OCI-LY7 (cell line): ENCODE measurements around the gene KNCN.

ENCODE experiments used
- EZH2phosphoT487 ChIP-seq: fragments of 200-600 bp; sonication (generic); IDR thresholded peaks from 2 replicates; pipeline ENCODE4 v1.6.1; 2018; ENCODE audit warnings: low read depth, borderline replicate concordance, mild to moderate bottlenecking, mixed run types, antibody characterized with exemption, low read length, moderate library complexity, mixed read lengths
- TF ChIP-seq, protein P1 (sequence below): fragments of 200-600 bp; sonication (generic); conservative IDR thresholded peaks from 2 replicates; pipeline ENCODE4 v1.5.1; 2014; ENCODE audit warnings: mild to moderate bottlenecking, antibody characterized with exemption, low read length, moderate library complexity, mixed read lengths

DNA sequence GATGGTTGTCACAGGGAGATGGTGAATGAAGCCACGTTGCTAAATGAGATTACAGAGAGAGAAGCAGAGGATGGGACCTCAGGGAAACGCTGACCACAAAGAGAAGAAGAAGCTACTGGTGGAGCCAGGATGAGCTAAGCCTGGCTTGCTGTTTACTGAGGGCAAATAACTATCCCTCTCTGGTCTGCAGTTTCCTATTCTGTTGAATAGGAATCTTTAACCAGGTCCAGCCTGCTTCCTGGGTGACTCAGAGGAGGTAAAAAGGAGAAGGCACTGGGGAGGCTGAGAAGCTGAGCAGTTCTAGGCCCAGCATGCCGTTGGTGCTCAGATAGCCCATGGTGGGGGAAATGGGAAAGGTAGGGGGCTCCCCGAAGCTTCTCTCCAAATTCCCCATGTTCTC, 32.2 kb downstream of the KNCN start:
- TF ChIP-seq, protein P1, sequence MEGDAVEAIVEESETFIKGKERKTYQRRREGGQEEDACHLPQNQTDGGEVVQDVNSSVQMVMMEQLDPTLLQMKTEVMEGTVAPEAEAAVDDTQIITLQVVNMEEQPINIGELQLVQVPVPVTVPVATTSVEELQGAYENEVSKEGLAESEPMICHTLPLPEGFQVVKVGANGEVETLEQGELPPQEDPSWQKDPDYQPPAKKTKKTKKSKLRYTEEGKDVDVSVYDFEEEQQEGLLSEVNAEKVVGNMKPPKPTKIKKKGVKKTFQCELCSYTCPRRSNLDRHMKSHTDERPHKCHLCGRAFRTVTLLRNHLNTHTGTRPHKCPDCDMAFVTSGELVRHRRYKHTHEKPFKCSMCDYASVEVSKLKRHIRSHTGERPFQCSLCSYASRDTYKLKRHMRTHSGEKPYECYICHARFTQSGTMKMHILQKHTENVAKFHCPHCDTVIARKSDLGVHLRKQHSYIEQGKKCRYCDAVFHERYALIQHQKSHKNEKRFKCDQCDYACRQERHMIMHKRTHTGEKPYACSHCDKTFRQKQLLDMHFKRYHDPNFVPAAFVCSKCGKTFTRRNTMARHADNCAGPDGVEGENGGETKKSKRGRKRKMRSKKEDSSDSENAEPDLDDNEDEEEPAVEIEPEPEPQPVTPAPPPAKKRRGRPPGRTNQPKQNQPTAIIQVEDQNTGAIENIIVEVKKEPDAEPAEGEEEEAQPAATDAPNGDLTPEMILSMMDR: no peak
- TF ChIP-seq EZH2phosphoT487: no peak
